H1 (cell line): ENCODE measurements around the gene PCYT1A.

Experiments used
- EGR1 ChIP-seq: IDR thresholded peaks from 2 replicates; pipeline ENCODE4 v1.6.1; 2011; ENCODE audit warnings: low read depth, low read length, borderline replicate concordance
- TCF12 ChIP-seq: IDR thresholded peaks from 2 replicates; pipeline ENCODE4 v1.6.1; 2011; ENCODE audit warnings: low read depth, mild to moderate bottlenecking, low read length

- no peak for TF ChIP-seq EGR1
- no peak for TF ChIP-seq TCF12
Observed at GRCh38 chr3:196192036-196192523, 95.4 kb downstream of the PCYT1A start.
